IMR-90 (cell line): ENCODE results near the gene TTLL12. TPM values are rescaled to one million over a fixed set of nuclear protein-coding genes. Genes with fewer than 3 reads are reported as not detected.

Experiments
- ATAC-seq: fragments of 200-7000 bp; cut with Tn5 transposase; 2 replicates; pipeline ENCODE4 v1.9.1; 2020; ENCODE audit warnings: low read depth, mild to moderate bottlenecking, moderate library complexity
- BruUV-seq: library from RNA; stranded (reverse); fragments of 400-500 nt; replicated peaks from 2 replicates; lab custom pipeline; 2021; lab: Mats Ljungman, UMichigan
- CTCF ChIA-PET: fragments of 300-600 bp; formaldehyde crosslinking; extraction: SDS; loops from one replicate; lab custom pipeline; 2021; ENCODE audit warnings: antibody characterized with exemption; lab: Yijun Ruan, JAX
- POLR2A ChIA-PET: fragments of 300-600 bp; sonication (Branson Sonifier 250); formaldehyde crosslinking; loops from one replicate; lab custom pipeline; 2022; ENCODE audit warnings: antibody characterized with exemption; ENCODE audit not compliant: unreplicated experiment; lab: Charles Lee
- DNase-seq: peaks from one replicate; pipeline ENCODE4 v3.0.0; 2013
- H2AFZ ChIP-seq: replicated peaks from 2 replicates; pipeline ENCODE3; 2013; ENCODE audit warnings: low read length, mild to moderate bottlenecking; ENCODE audit not compliant: poor library complexity
- H2AK5ac ChIP-seq: 2 replicates; pipeline ENCODE4 v1.6.1; 2013; ENCODE audit warnings: low read depth, low read length, inconsistent platforms
- H2AK9ac ChIP-seq: replicated peaks from 2 replicates; pipeline ENCODE3; 2013; ENCODE audit warnings: mild to moderate bottlenecking, low read depth, low read length, moderate library complexity; ENCODE audit not compliant: poor library complexity
- H2BK120ac ChIP-seq: 2 replicates; pipeline ENCODE4 v1.6.1; 2013; ENCODE audit warnings: low read depth, low read length, inconsistent platforms
- H2BK15ac ChIP-seq: 3 replicates; pipeline ENCODE4 v1.6.1; 2013; ENCODE audit warnings: low read depth, low read length, inconsistent platforms
- H2BK20ac ChIP-seq: 2 replicates; pipeline ENCODE4 v1.6.1; 2013; ENCODE audit warnings: low read depth, mild to moderate bottlenecking, inconsistent platforms, low read length, moderate library complexity
- H2BK5ac ChIP-seq: 2 replicates; pipeline ENCODE4 v1.6.1; 2013; ENCODE audit warnings: mild to moderate bottlenecking, low read depth, low read length, inconsistent platforms; ENCODE audit not compliant: poor library complexity, severe bottlenecking
- H3K14ac ChIP-seq: replicated peaks from 2 replicates; pipeline ENCODE4 v1.6.1; 2013; ENCODE audit warnings: low read depth, low read length, inconsistent platforms
- H3K18ac ChIP-seq: 2 replicates; pipeline ENCODE4 v1.6.1; 2013; ENCODE audit warnings: low read depth, low read length, control low read depth
- H3K23ac ChIP-seq: 2 replicates; pipeline ENCODE4 v1.6.1; 2013; ENCODE audit warnings: low read depth, low read length, inconsistent platforms
- H3K27ac ChIP-seq: 2 replicates; pipeline ENCODE4 v1.5.1; 2013; ENCODE audit warnings: mild to moderate bottlenecking, control low read depth, low read length; ENCODE audit not compliant: insufficient read depth
- H3K27me3 ChIP-seq: 2 replicates; pipeline ENCODE4 v1.6.1; 2013; ENCODE audit warnings: low read length; ENCODE audit not compliant: control insufficient read depth, insufficient read depth
- H3K36me3 ChIP-seq: 2 replicates; pipeline ENCODE4 v1.6.1; 2013; ENCODE audit warnings: low read length, mixed read lengths; ENCODE audit not compliant: control insufficient read depth, insufficient read depth
- H3K4ac ChIP-seq: 2 replicates; pipeline ENCODE4 v1.6.1; 2013; ENCODE audit warnings: low read depth, low read length, inconsistent platforms
- H3K4me1 ChIP-seq: 2 replicates; pipeline ENCODE4 v1.6.1; 2013; ENCODE audit warnings: low read length, mixed read lengths; ENCODE audit not compliant: control insufficient read depth, insufficient read depth
- H3K4me2 ChIP-seq: 2 replicates; pipeline ENCODE4 v1.6.1; 2013; ENCODE audit warnings: low read depth, mild to moderate bottlenecking, control low read depth, low read length, moderate library complexity
- H3K4me3 ChIP-seq: 2 replicates; pipeline ENCODE4 v1.5.1; 2013; ENCODE audit warnings: low read depth, mild to moderate bottlenecking, control low read depth, low read length, moderate library complexity; ENCODE audit not compliant: insufficient read depth
- H3K56ac ChIP-seq: 2 replicates; pipeline ENCODE4 v1.6.1; 2013; ENCODE audit warnings: low read length, inconsistent platforms; ENCODE audit not compliant: insufficient read depth; ENCODE audit errors: extremely low read depth
- H3K79me1 ChIP-seq, 2 experiments: 2 replicates each; pipeline ENCODE4 v1.6.1; 2013; ENCODE audit warnings: low read length in 2 of 2, inconsistent platforms in 1 of 2, low read depth in 1 of 2
- H3K9ac ChIP-seq: 2 replicates; pipeline ENCODE4 v1.6.1; 2013; ENCODE audit warnings: low read depth, low read length, control low read depth
- H3K9me1 ChIP-seq: 2 replicates; pipeline ENCODE4 v1.6.1; 2013; ENCODE audit warnings: low read length, inconsistent platforms; ENCODE audit not compliant: insufficient read depth
- H3K9me3 ChIP-seq: 2 replicates; pipeline ENCODE4 v1.6.1; 2013; ENCODE audit warnings: low read length; ENCODE audit not compliant: control insufficient read depth, insufficient read depth
- H4K20me1 ChIP-seq: 2 replicates; pipeline ENCODE4 v1.6.1; 2013; ENCODE audit warnings: low read length, inconsistent platforms; ENCODE audit not compliant: insufficient read depth
- H4K5ac ChIP-seq: 2 replicates; pipeline ENCODE4 v1.6.1; 2013; ENCODE audit warnings: mild to moderate bottlenecking, low read depth, low read length, control low read depth
- H4K8ac ChIP-seq, 2 experiments: 2 replicates each; pipeline ENCODE4 v1.6.1; 2013; ENCODE audit warnings: low read depth in 2 of 2, low read length in 2 of 2, control low read depth in 1 of 2, inconsistent platforms in 1 of 2
- H4K91ac ChIP-seq: 2 replicates; pipeline ENCODE4 v1.6.1; 2013; ENCODE audit warnings: low read depth, low read length, inconsistent platforms; ENCODE audit not compliant: insufficient read depth
- BHLHE40 ChIP-seq: fragments of 150-350 bp; IDR thresholded peaks from 2 replicates; pipeline ENCODE4 v1.6.1; 2016; ENCODE audit warnings: mild to moderate bottlenecking, low read depth, low read length
- CEBPB ChIP-seq: IDR thresholded peaks from 2 replicates; pipeline ENCODE4 v1.6.1; 2012; ENCODE audit warnings: low read depth, low read length, improper control_type of control experiment
- FOS ChIP-seq: fragments of 150-350 bp; IDR thresholded peaks from 2 replicates; pipeline ENCODE4 v1.6.1; 2016; ENCODE audit warnings: low read depth, low read length
- POLR2A ChIP-seq: IDR thresholded peaks from 2 replicates; pipeline ENCODE4 v1.6.1; 2012; ENCODE audit warnings: mild to moderate bottlenecking, low read depth, low read length
- RAD21 ChIP-seq: IDR thresholded peaks from 2 replicates; pipeline ENCODE4 v1.6.1; 2012; ENCODE audit warnings: low read length, improper control_type of control experiment
- RCOR1 ChIP-seq: IDR thresholded peaks from 2 replicates; pipeline ENCODE4 v1.6.1; 2012; ENCODE audit warnings: mild to moderate bottlenecking, low read length, improper control_type of control experiment; ENCODE audit not compliant: insufficient replicate concordance
- RFX5 ChIP-seq: IDR thresholded peaks from 2 replicates; pipeline ENCODE4 v1.8.0; 2012; ENCODE audit warnings: low read depth, mild to moderate bottlenecking, low read length, moderate library complexity
- WGBS, 2 experiments: methylation state at CpG; one replicate each; pipeline versions ENCODE4 v1.1.5 to v1.1.7; 2013; ENCODE audit warnings: missing lambda C conversion rate in 2 of 2; ENCODE audit not compliant: insufficient read length in 1 of 2; ENCODE audit errors: extremely low coverage in 2 of 2; 5-methylcytosine and 5-hydroxymethylcytosine counted together
- dilution Hi-C: fragments of 300-500 bp; cut with HindIII; formaldehyde crosslinking; loops from one replicate; pipeline ENCODE4 v1.14.3; 2018; ENCODE audit warnings: low sequenced_read_pairs; ENCODE audit not compliant: unreplicated experiment
- in situ Hi-C: fragments of 300-500 bp; cut with MboI; formaldehyde crosslinking; loops from 3 replicates; pipeline ENCODE4 v1.14.3; 2019; ENCODE audit warnings: low sequenced_read_pairs, inconsistent platforms, mixed read lengths
- intact Hi-C: fragments of 100-400 bp; cut with micrococcal nuclease; formaldehyde crosslinking; loops from 2 replicates; pipeline ENCODE4 v1.10.0; 2022
- polyA plus RNA-seq, 3 experiments: library from polyadenylated mRNA; depleted of rRNA; stranded (reverse); fragments of >200 nt; gene quantifications; 2 replicates each; pipeline ENCODE4 v1.2.3, GENCODE V29; 2012; ENCODE audit warnings: low replicate concordance in 1 of 3
- total RNA-seq: library from RNA; depleted of rRNA; stranded (reverse); fragments of >200 nt; gene quantifications from 2 replicates; pipeline ENCODE4 v1.2.3, GENCODE V29; 2012
- TF ChIP-seq, protein P1 (sequence below): conservative IDR thresholded peaks from 2 replicates; pipeline ENCODE4 v1.5.1; 2012; ENCODE audit warnings: mild to moderate bottlenecking, low read depth, low read length, improper control_type of control experiment

Gene TTLL12
- total and polyA plus RNA-seq, 2 of the 4 experiments (the other 2 are of a cell fraction), result 20.9 to 30.1 TPM

DNA sequence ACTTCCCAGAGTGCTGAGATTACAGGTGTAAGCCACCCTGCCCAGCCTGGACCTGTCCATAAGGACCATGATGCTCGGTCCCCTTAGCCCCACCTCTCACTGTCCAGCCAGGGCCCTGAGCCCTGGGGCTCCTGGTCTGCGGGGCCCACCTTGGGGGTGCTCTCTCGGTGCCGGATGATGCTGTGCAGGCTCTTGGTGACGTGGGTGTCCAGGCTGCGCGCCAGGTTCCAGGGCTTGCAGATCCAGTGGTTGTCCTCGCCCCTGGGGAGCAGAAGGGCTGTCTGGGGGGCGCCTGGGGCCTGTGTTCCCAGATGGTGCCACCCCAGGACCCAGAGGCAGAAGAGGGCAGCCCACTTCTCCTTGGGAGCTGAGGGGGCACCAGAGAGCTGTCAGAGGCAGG lies 13.4 kb downstream of the TTLL12 start:
- peaks cover 43% of the 10 kb centered on the region for H3K36me3 ChIP-seq
- no peaks in the 10 kb centered on the region for H3K79me1 ChIP-seq
- H3K18ac ChIP-seq, result no peak overlapping the region
- no peak overlapping the region for H2BK15ac ChIP-seq
- no peak overlapping the region for H3K4me2 ChIP-seq
- no peak overlapping the region for H3K14ac ChIP-seq
- no peak overlapping the region for H3K23ac ChIP-seq
- no peak overlapping the region for H3K56ac ChIP-seq
- H4K5ac ChIP-seq, result no peak overlapping the region
- no peaks in the 10 kb centered on the region; the same call in 1 of the 2 replicates for H4K20me1 ChIP-seq
- no peak overlapping the region for H2BK20ac ChIP-seq
- no peak for DNase-seq
- H3K4ac ChIP-seq, result no peak overlapping the region
- no peak overlapping the region for H2AK5ac ChIP-seq
- no peak overlapping the region for H2AK9ac ChIP-seq
- in situ Hi-C loops (no loop called here), dilution Hi-C loops (no loop called here), intact Hi-C loops (no loop called here)
- no peak overlapping the region for H3K9ac ChIP-seq
- H3K4me3 ChIP-seq, result no peak overlapping the region
- H2BK120ac ChIP-seq, result no peak overlapping the region
- ChIA-PET CTCF (no interaction called here), POLR2A (no interaction called here)
- no peak overlapping the region for H3K27ac ChIP-seq
- no peaks in the 10 kb centered on the region for H3K9me3 ChIP-seq
- no peak overlapping the region for H2AFZ ChIP-seq
- no peak for ATAC-seq
- H3K4me1 ChIP-seq, result no peaks in the 10 kb centered on the region
- no peaks in the 10 kb centered on the region; the same call in 1 of the 2 replicates for H3K9me1 ChIP-seq
- TF ChIP-seq RFX5 (no peak), FOS (no peak), RAD21 (no peak), RCOR1 (no peak), POLR2A (no peak), CEBPB (no peak), BHLHE40 (no peak)
- TF ChIP-seq, protein P1, sequence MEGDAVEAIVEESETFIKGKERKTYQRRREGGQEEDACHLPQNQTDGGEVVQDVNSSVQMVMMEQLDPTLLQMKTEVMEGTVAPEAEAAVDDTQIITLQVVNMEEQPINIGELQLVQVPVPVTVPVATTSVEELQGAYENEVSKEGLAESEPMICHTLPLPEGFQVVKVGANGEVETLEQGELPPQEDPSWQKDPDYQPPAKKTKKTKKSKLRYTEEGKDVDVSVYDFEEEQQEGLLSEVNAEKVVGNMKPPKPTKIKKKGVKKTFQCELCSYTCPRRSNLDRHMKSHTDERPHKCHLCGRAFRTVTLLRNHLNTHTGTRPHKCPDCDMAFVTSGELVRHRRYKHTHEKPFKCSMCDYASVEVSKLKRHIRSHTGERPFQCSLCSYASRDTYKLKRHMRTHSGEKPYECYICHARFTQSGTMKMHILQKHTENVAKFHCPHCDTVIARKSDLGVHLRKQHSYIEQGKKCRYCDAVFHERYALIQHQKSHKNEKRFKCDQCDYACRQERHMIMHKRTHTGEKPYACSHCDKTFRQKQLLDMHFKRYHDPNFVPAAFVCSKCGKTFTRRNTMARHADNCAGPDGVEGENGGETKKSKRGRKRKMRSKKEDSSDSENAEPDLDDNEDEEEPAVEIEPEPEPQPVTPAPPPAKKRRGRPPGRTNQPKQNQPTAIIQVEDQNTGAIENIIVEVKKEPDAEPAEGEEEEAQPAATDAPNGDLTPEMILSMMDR, result no peak
- no peak overlapping the region for H4K8ac ChIP-seq
- H4K91ac ChIP-seq, result no peak overlapping the region
- no peaks in the 10 kb centered on the region for H3K27me3 ChIP-seq
- WGBS, 2 experiments, result 98% methylated on average over 5 of the region's 9 CpGs; no CpG with 5 or more reads in 1 of the 2 experiments
- H2BK5ac ChIP-seq, result no peak overlapping the region
- no TSS peak for BruUV-seq
